HG03280 (cell line): ENCODE measurements around the gene CRB1.

Source experiments
- ATAC-seq: cut with Tn5 transposase; IDR thresholded peaks from one replicate; pipeline ENCODE4 v1.9.1; 2021; ENCODE audit warnings: mild to moderate bottlenecking, moderate library complexity; ENCODE audit not compliant: unreplicated experiment

Gene CRB1

GRCh38 chr1:197302775-197303174 is 34.7 kb downstream of the CRB1 start:
- no peak for ATAC-seq

GRCh38 chr1:197303463-197303862 is 35.4 kb downstream of the CRB1 start:
- ATAC-seq: no peak

- ATAC-seq: no peak
Measured at GRCh38 chr1:197304638-197305200, 36.7 kb downstream of the CRB1 start.

- no peak for ATAC-seq
Measured at GRCh38 chr1:197305925-197306324, 37.9 kb downstream of the CRB1 start.

GRCh38 chr1:197306381-197307062 is 38.5 kb downstream of the CRB1 start:
- no peak for ATAC-seq

GRCh38 chr1:197307136-197307535 is 39.1 kb downstream of the CRB1 start:
- ATAC-seq: no peak

GRCh38 chr1:197307551-197307950 is 39.5 kb downstream of the CRB1 start:
- no peak for ATAC-seq

- ATAC-seq: no peak
Measured at GRCh38 chr1:197311081-197311480, 43.0 kb downstream of the CRB1 start.

- no peak for ATAC-seq
Measured at GRCh38 chr1:197312163-197312562, 44.1 kb downstream of the CRB1 start.

- ATAC-seq: no peak
Measured at GRCh38 chr1:197313713-197314112, 45.7 kb downstream of the CRB1 start.

GRCh38 chr1:197314682-197315081 is 46.6 kb downstream of the CRB1 start:
- no peak for ATAC-seq

- no peak for ATAC-seq
Measured at GRCh38 chr1:197319631-197320030, 51.6 kb downstream of the CRB1 start.

- ATAC-seq: no peak
Measured at GRCh38 chr1:197320991-197321531, 53.0 kb downstream of the CRB1 start.

- ATAC-seq: no peak
Measured at GRCh38 chr1:197321811-197322210, 53.8 kb downstream of the CRB1 start.

GRCh38 chr1:197327776-197328364 is 59.8 kb downstream of the CRB1 start:
- no peak for ATAC-seq

- no peak for ATAC-seq
Measured at GRCh38 chr1:197330213-197330612, 62.2 kb downstream of the CRB1 start.

GRCh38 chr1:197331565-197331964 is 63.5 kb downstream of the CRB1 start:
- ATAC-seq: no peak

GRCh38 chr1:197333041-197333440 is 65.0 kb downstream of the CRB1 start:
- ATAC-seq: no peak

- ATAC-seq: no peak
Measured at GRCh38 chr1:197336571-197336970, 68.5 kb downstream of the CRB1 start.

- no peak for ATAC-seq
Measured at GRCh38 chr1:197339106-197340060, 71.3 kb downstream of the CRB1 start.

- no peak for ATAC-seq
Measured at GRCh38 chr1:197341626-197342025, 73.6 kb downstream of the CRB1 start.
